Daoy (cell line): ENCODE results near the gene TBXAS1. TPM values are rescaled to one million over a fixed set of nuclear protein-coding genes. Genes with fewer than 3 reads are reported as not detected.
A peak's percentile ranks its signal among the peaks of the same experiment; 100 is the strongest.

Experiments
- DNase-seq: peaks from one replicate; pipeline ENCODE4 v3.0.0-alpha.2; 2015; ENCODE audit warnings: low read depth
- total RNA-seq: library from RNA; depleted of rRNA; stranded (reverse); fragments of >200 nt; shearing (Covaris generic); gene quantifications from 2 replicates; pipeline ENCODE4 v1.2.3, GENCODE V29; 2014

Gene TBXAS1
- total RNA-seq, 1 experiment from 2014 or later: 6.3 TPM

- DNase-seq: no peak
Measured at GRCh38 chr7:140022582-140023211, 193.6 kb downstream of the TBXAS1 start.

- no peak for DNase-seq
Measured at GRCh38 chr7:140023728-140024127, 194.7 kb downstream of the TBXAS1 start.

GRCh38 chr7:140024585-140024984, 195.5 kb downstream of the TBXAS1 start:
- DNase-seq: no peak

- DNase-seq: no peak
Measured at GRCh38 chr7:140025241-140025640, 196.2 kb downstream of the TBXAS1 start.

GRCh38 chr7:140025814-140026433, 196.9 kb downstream of the TBXAS1 start:
- no peak for DNase-seq

- no peak for DNase-seq
Measured at GRCh38 chr7:140026935-140027334, 197.9 kb downstream of the TBXAS1 start.

GRCh38 chr7:140027858-140028257, 198.8 kb downstream of the TBXAS1 start:
- DNase-seq: no peak

- no peak for DNase-seq
Measured at GRCh38 chr7:140028311-140028710, 199.2 kb downstream of the TBXAS1 start.

- no peak for DNase-seq
Measured at GRCh38 chr7:140029072-140029471, 200.0 kb downstream of the TBXAS1 start.

GRCh38 chr7:140031364-140031763, 202.3 kb downstream of the TBXAS1 start:
- DNase-seq: no peak

GRCh38 chr7:140033036-140033435, 204.0 kb downstream of the TBXAS1 start:
- peak; percentile 14 for DNase-seq

- DNase-seq: no peak
Measured at GRCh38 chr7:140033779-140034363, 204.8 kb downstream of the TBXAS1 start.

- DNase-seq: no peak
Measured at GRCh38 chr7:140034421-140034820, 205.4 kb downstream of the TBXAS1 start.

GRCh38 chr7:140035400-140036223, 206.5 kb downstream of the TBXAS1 start:
- peak; percentile 47 for DNase-seq

- DNase-seq: peak; percentile 13
Measured at GRCh38 chr7:140036224-140036962, 207.3 kb downstream of the TBXAS1 start.

GRCh38 chr7:140039066-140039465, 210.0 kb downstream of the TBXAS1 start:
- peak; percentile 17 for DNase-seq

- DNase-seq: no peak
Measured at GRCh38 chr7:140039896-140040295, 210.8 kb downstream of the TBXAS1 start.

GRCh38 chr7:140041659-140042385, 212.8 kb downstream of the TBXAS1 start:
- no peak for DNase-seq

GRCh38 chr7:140042386-140042670, 213.3 kb downstream of the TBXAS1 start:
- no peak for DNase-seq

- no peak for DNase-seq
Measured at GRCh38 chr7:140044251-140044650, 215.2 kb downstream of the TBXAS1 start.

- no peak for DNase-seq
Measured at GRCh38 chr7:140045697-140046096, 216.6 kb downstream of the TBXAS1 start.
